ENCODE results near the gene BTBD8. TPM values are rescaled to one million over a fixed set of nuclear protein-coding genes. Genes with fewer than 3 reads are reported as not detected.

BTBD8 gene
- total and polyA plus RNA-seq, 4 experiments from 2014 or later, result 0.46 to 7.5 (median 3.7) TPM

DNA sequence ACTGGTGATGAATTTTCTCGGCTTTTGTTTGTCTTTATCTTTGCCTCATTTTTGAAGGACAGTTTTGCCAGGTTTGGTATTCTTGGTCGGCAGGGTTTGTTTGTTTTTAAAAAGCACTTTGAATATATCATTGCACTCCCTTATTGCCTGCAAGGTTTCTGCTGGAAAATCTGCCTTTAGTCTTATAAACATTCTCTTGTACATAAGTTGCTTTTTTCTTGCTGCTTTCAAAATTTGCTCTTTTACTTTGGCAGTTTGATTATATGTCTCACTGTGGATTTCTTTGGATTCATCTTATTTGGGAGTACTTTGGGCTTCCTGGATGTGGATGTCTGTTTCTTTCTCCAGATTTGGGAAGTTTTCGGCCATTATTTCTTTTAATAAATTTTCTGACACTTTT, 79.4 kb downstream of the BTBD8 start:
- no peaks in the 10 kb centered on the region for H3K27me3 Mint-ChIP-seq
- Histone ChIP-seq H3K9me3 (ENCODE audit: control insufficient read depth in 1 of 2, low read length in 2 of 2) (peaks cover 0 to 14% of the 10 kb centered on the region in 2 donors), H3K4me3 (ENCODE audit: low read length in 2 of 2) (no peak overlapping the region), H3K36me3 (ENCODE audit: insufficient read depth, low read length) (no peaks in the 10 kb centered on the region), H3K27me3 (ENCODE audit: insufficient read depth, low read length) (no peaks in the 10 kb centered on the region), H3K27ac (ENCODE audit: low read depth, low read length) (no peak overlapping the region), H3K4me1 (ENCODE audit: insufficient read depth, low read length) (no peaks in the 10 kb centered on the region)
- H3K4me3 Mint-ChIP-seq, result peak overlapping the region in 1 of 8 donors; percentile 48
- ChIA-PET POLR2A (ENCODE audit: partially characterized antibody) (no interaction called here), CTCF (ENCODE audit: partially characterized antibody) (no interaction called here)
- H3K9me3 Mint-ChIP-seq, result peaks cover 2 to 42% (median 29%) of the 10 kb centered on the region in 8 donors
- H3K4me1 Mint-ChIP-seq, result peaks cover 0 to 1% (median 0%) of the 10 kb centered on the region in 4 donors
- no peak for DNase-seq
- H3K36me3 Mint-ChIP-seq, result peaks cover 48 to 59% of the 10 kb centered on the region in 2 donors
- no peak overlapping the region for H3K27ac Mint-ChIP-seq
- intact Hi-C loops (cut with micrococcal nuclease), result no loop called here

- Histone ChIP-seq H3K27me3 (ENCODE audit: insufficient read depth, low read length) (no peaks in the 10 kb centered on the region), H3K27ac (ENCODE audit: low read depth, low read length) (no peak overlapping the region), H3K9me3 (ENCODE audit: control insufficient read depth in 1 of 2, low read length in 2 of 2) (peaks cover 0 to 4% of the 10 kb centered on the region in 2 donors), H3K36me3 (ENCODE audit: insufficient read depth, low read length) (no peaks in the 10 kb centered on the region), H3K4me1 (ENCODE audit: insufficient read depth, low read length) (no peaks in the 10 kb centered on the region), H3K4me3 (ENCODE audit: low read length in 2 of 2) (no peak overlapping the region)
- H3K4me1 Mint-ChIP-seq, result peaks cover 0 to 1% (median 0%) of the 10 kb centered on the region in 4 donors
- H3K9me3 Mint-ChIP-seq, result peaks cover 2 to 12% (median 8%) of the 10 kb centered on the region in 8 donors
- peaks cover 19 to 30% of the 10 kb centered on the region in 2 donors for H3K36me3 Mint-ChIP-seq
- H3K27ac Mint-ChIP-seq, result no peak overlapping the region
- ChIA-PET POLR2A (ENCODE audit: partially characterized antibody) (no interaction called here), CTCF (ENCODE audit: partially characterized antibody) (no interaction called here)
- H3K4me3 Mint-ChIP-seq, result no peak overlapping the region
- no peaks in the 10 kb centered on the region for H3K27me3 Mint-ChIP-seq
- intact Hi-C loops (cut with micrococcal nuclease), result no loop called here
- no peak for DNase-seq
Measured at GRCh38 chr1:92165389-92165788, 85.2 kb downstream of the BTBD8 start.

DNA sequence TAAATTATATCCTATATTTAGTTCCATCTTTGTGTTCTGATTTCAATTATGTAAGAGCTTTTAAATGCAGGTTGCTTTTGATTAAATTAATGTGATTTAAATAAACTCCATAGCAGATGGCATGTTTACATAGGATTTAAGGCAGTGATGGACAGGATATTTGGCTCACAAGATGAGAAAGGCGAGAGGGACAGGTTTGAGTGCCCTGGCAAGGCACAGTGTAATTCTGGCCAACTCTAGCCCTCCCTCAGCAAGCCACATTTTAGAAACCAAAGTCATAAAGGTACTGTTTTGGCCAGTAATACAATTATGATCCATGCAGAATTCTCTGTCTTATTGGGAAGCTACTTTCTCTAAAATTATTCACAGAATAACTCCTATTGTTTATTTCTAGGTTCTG, 87.0 kb downstream of the BTBD8 start:
- Histone ChIP-seq H3K4me1 (ENCODE audit: insufficient read depth, low read length) (no peaks in the 10 kb centered on the region), H3K27me3 (ENCODE audit: insufficient read depth, low read length) (no peaks in the 10 kb centered on the region), H3K27ac (ENCODE audit: low read depth, low read length) (no peak overlapping the region), H3K36me3 (ENCODE audit: insufficient read depth, low read length) (no peaks in the 10 kb centered on the region), H3K4me3 (ENCODE audit: low read length in 2 of 2) (no peak overlapping the region), H3K9me3 (ENCODE audit: control insufficient read depth in 1 of 2, low read length in 2 of 2) (no peaks in the 10 kb centered on the region)
- Mint-ChIP-seq H3K4me1 (peaks cover 0 to 1% (median 0%) of the 10 kb centered on the region in 4 donors), H3K27ac (no peak overlapping the region), H3K36me3 (peaks cover 9 to 17% of the 10 kb centered on the region in 2 donors), H3K4me3 (no peak overlapping the region), H3K27me3 (no peaks in the 10 kb centered on the region), H3K9me3 (peaks cover 0 to 2% (median 0%) of the 10 kb centered on the region in 8 donors)
- POLR2A ChIA-PET (ENCODE audit: partially characterized antibody), result no interaction called here
- intact Hi-C loops (cut with micrococcal nuclease), result no loop called here
- DNase-seq, result no peak
- CTCF ChIA-PET (ENCODE audit: partially characterized antibody), result no interaction called here

- ChIA-PET CTCF (ENCODE audit: partially characterized antibody) (no interaction called here), POLR2A (ENCODE audit: partially characterized antibody) (interaction anchor here (0.6 kb wide), 1 partner anchor 11 kb away, joined by 3 read pairs; no protein-coding TSS in a partner anchor)
- intact Hi-C loops (cut with micrococcal nuclease), result no loop called here
- H3K36me3 ChIP-seq (ENCODE audit: insufficient read depth, low read length), result no peaks in the 10 kb centered on the region
- H3K9me3 ChIP-seq (ENCODE audit: control insufficient read depth in 1 of 2, low read length in 2 of 2), result no peaks in the 10 kb centered on the region
- no peaks in the 10 kb centered on the region for H3K27me3 ChIP-seq (ENCODE audit: insufficient read depth, low read length)
- Mint-ChIP-seq H3K27ac (no peak overlapping the region), H3K4me3 (no peak overlapping the region), H3K4me1 (peaks cover 0 to 1% (median 0%) of the 10 kb centered on the region in 4 donors), H3K36me3 (peaks cover 4 to 19% of the 10 kb centered on the region in 2 donors), H3K27me3 (no peaks in the 10 kb centered on the region), H3K9me3 (no peaks in the 10 kb centered on the region)
- H3K4me1 ChIP-seq (ENCODE audit: insufficient read depth, low read length), result no peaks in the 10 kb centered on the region
- H3K27ac ChIP-seq (ENCODE audit: low read depth, low read length), result no peak overlapping the region
- DNase-seq, result no peak
- H3K4me3 ChIP-seq (ENCODE audit: low read length in 2 of 2), result no peak overlapping the region
Measured at GRCh38 chr1:92168657-92169056, 88.5 kb downstream of the BTBD8 start.

GRCh38 chr1:92169214-92170005, 89.3 kb downstream of the BTBD8 start:
- Mint-ChIP-seq H3K4me1 (no peaks in the 10 kb centered on the region), H3K27me3 (no peaks in the 10 kb centered on the region), H3K4me3 (no peak overlapping the region), H3K9me3 (no peaks in the 10 kb centered on the region), H3K27ac (no peak overlapping the region), H3K36me3 (peaks cover 2 to 22% of the 10 kb centered on the region in 2 donors)
- Histone ChIP-seq H3K4me3 (ENCODE audit: low read length in 2 of 2) (no peak overlapping the region), H3K9me3 (ENCODE audit: control insufficient read depth in 1 of 2, low read length in 2 of 2) (no peaks in the 10 kb centered on the region), H3K27ac (ENCODE audit: low read depth, low read length) (no peak overlapping the region), H3K4me1 (ENCODE audit: insufficient read depth, low read length) (no peaks in the 10 kb centered on the region), H3K36me3 (ENCODE audit: insufficient read depth, low read length) (no peaks in the 10 kb centered on the region), H3K27me3 (ENCODE audit: insufficient read depth, low read length) (no peaks in the 10 kb centered on the region)
- DNase-seq, result no peak
- CTCF ChIA-PET (ENCODE audit: partially characterized antibody), result no interaction called here
- intact Hi-C loops (cut with micrococcal nuclease), result no loop called here
- POLR2A ChIA-PET (ENCODE audit: partially characterized antibody), result no interaction called here

- ChIA-PET CTCF (ENCODE audit: partially characterized antibody) (no interaction called here), POLR2A (ENCODE audit: partially characterized antibody) (no interaction called here)
- H3K27ac Mint-ChIP-seq, result no peak overlapping the region
- no peaks in the 10 kb centered on the region for H3K27me3 Mint-ChIP-seq
- peaks cover 13 to 21% of the 10 kb centered on the region in 2 donors for H3K36me3 Mint-ChIP-seq
- Histone ChIP-seq H3K27me3 (ENCODE audit: insufficient read depth, low read length) (no peaks in the 10 kb centered on the region), H3K27ac (ENCODE audit: low read depth, low read length) (no peak overlapping the region), H3K4me1 (ENCODE audit: insufficient read depth, low read length) (no peaks in the 10 kb centered on the region), H3K36me3 (ENCODE audit: insufficient read depth, low read length) (no peaks in the 10 kb centered on the region), H3K4me3 (ENCODE audit: low read length in 2 of 2) (no peak overlapping the region), H3K9me3 (ENCODE audit: control insufficient read depth in 1 of 2, low read length in 2 of 2) (no peaks in the 10 kb centered on the region)
- peaks cover 0 to 3% (median 0%) of the 10 kb centered on the region in 4 donors for H3K4me1 Mint-ChIP-seq
- H3K4me3 Mint-ChIP-seq, result no peak overlapping the region
- intact Hi-C loops (cut with micrococcal nuclease), result no loop called here
- DNase-seq, result no peak
- peaks cover 0 to 2% (median 0%) of the 10 kb centered on the region in 8 donors for H3K9me3 Mint-ChIP-seq
Measured at GRCh38 chr1:92184632-92185031, 104.5 kb downstream of the BTBD8 start.

DNA sequence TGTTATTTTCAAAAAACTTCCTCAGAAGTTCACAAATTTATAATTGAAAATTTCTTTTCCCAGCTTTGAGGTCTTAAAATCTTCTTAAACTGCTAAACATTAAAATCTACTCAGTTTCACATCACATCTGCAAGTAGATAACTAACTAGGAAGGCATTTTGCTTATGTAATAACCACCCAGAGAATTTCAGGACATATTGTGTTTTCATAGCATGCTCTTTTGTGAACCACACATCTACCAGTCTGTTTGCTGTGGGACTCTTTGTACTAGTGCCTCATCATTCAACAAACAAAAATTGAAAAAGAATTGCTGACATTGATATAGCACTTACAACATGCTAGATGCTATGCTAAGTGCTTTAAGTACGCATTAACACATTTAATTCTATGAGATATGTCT, 105.9 kb downstream of the BTBD8 start:
- H3K27me3 Mint-ChIP-seq, result no peaks in the 10 kb centered on the region
- peaks cover 0 to 2% (median 0%) of the 10 kb centered on the region in 8 donors for H3K9me3 Mint-ChIP-seq
- DNase-seq, result no peak
- Histone ChIP-seq H3K9me3 (ENCODE audit: control insufficient read depth in 1 of 2, low read length in 2 of 2) (no peaks in the 10 kb centered on the region), H3K27me3 (ENCODE audit: insufficient read depth, low read length) (no peaks in the 10 kb centered on the region), H3K27ac (ENCODE audit: low read depth, low read length) (no peak overlapping the region), H3K4me1 (ENCODE audit: insufficient read depth, low read length) (no peaks in the 10 kb centered on the region), H3K4me3 (ENCODE audit: low read length in 2 of 2) (no peak overlapping the region), H3K36me3 (ENCODE audit: insufficient read depth, low read length) (no peaks in the 10 kb centered on the region)
- H3K27ac Mint-ChIP-seq, result no peak overlapping the region
- ChIA-PET POLR2A (ENCODE audit: partially characterized antibody) (no interaction called here), CTCF (ENCODE audit: partially characterized antibody) (no interaction called here)
- peaks cover 0 to 3% (median 0%) of the 10 kb centered on the region in 4 donors for H3K4me1 Mint-ChIP-seq
- H3K4me3 Mint-ChIP-seq, result no peak overlapping the region
- intact Hi-C loops (cut with micrococcal nuclease), result no loop called here
- peaks cover 7% of the 10 kb centered on the region in 2 donors for H3K36me3 Mint-ChIP-seq
